ENCODE results near the gene CPNE9.

DNA sequence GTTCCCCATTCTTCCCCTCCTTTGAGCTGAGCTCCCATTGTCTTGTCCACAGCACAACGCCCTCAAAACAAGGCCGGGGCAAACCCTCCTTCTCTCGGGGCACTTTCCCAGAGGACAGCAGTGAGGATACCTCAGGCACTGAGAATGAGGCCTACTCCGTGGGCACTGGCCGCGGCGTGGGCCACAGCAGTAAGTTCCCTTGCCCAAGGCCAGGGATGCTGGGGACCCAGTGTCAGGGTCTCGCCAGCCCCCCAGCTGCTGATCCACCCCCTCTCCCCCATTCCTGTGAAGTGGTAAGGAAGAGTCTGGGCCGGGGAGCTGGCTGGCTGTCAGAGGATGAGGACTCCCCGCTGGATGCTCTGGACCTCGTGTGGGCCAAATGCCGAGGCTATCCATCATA is 41.9 kb downstream of the CPNE9 start:
- TF ChIP-seq, protein P1, sequence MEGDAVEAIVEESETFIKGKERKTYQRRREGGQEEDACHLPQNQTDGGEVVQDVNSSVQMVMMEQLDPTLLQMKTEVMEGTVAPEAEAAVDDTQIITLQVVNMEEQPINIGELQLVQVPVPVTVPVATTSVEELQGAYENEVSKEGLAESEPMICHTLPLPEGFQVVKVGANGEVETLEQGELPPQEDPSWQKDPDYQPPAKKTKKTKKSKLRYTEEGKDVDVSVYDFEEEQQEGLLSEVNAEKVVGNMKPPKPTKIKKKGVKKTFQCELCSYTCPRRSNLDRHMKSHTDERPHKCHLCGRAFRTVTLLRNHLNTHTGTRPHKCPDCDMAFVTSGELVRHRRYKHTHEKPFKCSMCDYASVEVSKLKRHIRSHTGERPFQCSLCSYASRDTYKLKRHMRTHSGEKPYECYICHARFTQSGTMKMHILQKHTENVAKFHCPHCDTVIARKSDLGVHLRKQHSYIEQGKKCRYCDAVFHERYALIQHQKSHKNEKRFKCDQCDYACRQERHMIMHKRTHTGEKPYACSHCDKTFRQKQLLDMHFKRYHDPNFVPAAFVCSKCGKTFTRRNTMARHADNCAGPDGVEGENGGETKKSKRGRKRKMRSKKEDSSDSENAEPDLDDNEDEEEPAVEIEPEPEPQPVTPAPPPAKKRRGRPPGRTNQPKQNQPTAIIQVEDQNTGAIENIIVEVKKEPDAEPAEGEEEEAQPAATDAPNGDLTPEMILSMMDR (IDR thresholded peaks at IDR 0.05; ENCODE audit: insufficient read depth, low read length), result no peak
- TF ChIP-seq GABPA (IDR thresholded peaks at IDR 0.05; ENCODE audit: low read depth) (no peak), POLR2AphosphoS5 (IDR thresholded peaks at IDR 0.05; ENCODE audit: low read depth) (no peak)
- TF ChIP-seq, protein P2, sequence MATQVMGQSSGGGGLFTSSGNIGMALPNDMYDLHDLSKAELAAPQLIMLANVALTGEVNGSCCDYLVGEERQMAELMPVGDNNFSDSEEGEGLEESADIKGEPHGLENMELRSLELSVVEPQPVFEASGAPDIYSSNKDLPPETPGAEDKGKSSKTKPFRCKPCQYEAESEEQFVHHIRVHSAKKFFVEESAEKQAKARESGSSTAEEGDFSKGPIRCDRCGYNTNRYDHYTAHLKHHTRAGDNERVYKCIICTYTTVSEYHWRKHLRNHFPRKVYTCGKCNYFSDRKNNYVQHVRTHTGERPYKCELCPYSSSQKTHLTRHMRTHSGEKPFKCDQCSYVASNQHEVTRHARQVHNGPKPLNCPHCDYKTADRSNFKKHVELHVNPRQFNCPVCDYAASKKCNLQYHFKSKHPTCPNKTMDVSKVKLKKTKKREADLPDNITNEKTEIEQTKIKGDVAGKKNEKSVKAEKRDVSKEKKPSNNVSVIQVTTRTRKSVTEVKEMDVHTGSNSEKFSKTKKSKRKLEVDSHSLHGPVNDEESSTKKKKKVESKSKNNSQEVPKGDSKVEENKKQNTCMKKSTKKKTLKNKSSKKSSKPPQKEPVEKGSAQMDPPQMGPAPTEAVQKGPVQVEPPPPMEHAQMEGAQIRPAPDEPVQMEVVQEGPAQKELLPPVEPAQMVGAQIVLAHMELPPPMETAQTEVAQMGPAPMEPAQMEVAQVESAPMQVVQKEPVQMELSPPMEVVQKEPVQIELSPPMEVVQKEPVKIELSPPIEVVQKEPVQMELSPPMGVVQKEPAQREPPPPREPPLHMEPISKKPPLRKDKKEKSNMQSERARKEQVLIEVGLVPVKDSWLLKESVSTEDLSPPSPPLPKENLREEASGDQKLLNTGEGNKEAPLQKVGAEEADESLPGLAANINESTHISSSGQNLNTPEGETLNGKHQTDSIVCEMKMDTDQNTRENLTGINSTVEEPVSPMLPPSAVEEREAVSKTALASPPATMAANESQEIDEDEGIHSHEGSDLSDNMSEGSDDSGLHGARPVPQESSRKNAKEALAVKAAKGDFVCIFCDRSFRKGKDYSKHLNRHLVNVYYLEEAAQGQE (IDR thresholded peaks at IDR 0.05; ENCODE audit: insufficient replicate concordance, low read depth), result no peak
